GM21825 (cell line): ENCODE measurements around the gene MIER2.

Experiments
- ATAC-seq: cut with Tn5 transposase; IDR thresholded peaks from one replicate; pipeline ENCODE4 v1.9.1; 2021; ENCODE audit warnings: mild to moderate bottlenecking, moderate library complexity; ENCODE audit not compliant: unreplicated experiment

The MIER2 gene

DNA sequence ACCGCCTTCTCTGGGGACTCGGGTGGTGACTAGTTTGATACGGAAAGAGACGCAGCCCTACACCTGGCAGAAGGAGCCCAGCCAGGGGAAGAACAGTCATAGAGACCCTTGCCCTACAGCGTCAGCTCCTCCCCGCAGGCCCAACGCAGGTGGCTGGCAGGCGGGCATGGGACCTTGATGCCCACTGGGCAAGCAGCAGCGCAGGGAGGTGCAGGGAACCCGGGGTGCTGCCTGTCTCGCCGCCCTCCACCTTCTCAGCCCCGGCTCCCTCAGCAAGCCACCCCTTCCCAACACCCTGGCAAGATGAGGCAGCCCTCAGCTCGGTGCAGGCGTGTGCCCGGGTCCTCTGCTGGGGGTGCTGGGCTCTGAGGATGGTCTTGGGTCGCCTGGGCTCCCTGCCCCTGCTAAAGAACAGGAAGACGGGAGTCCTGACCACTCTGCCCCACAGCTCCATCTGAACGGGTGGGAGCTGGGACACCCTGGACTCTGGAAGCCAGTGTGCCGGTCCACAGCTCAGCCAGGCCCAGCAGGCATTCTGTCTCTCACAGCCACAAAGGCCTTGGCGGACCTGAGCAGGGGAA lies 9.0 kb downstream of the MIER2 start:
- no peak for ATAC-seq

DNA sequence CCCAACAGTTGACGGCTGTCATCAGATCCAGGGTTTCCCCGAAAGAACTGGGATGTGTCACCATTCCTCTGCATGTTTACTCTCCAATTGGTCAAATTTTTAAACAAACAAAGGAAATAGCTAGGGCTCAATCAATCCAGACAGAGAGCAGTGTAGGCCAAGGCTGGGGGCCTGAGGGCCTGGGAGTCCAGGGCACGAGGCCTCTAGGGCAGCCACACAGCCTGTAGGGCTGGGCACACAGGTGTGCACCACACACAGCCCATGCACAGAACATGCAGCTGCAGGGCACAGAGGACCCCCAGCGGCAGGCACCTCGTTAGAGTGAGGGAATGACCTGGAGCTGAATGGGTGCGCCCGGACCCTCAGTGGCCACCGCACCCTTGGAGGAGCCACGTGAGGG lies 9.5 kb downstream of the MIER2 start:
- no peak for ATAC-seq

DNA sequence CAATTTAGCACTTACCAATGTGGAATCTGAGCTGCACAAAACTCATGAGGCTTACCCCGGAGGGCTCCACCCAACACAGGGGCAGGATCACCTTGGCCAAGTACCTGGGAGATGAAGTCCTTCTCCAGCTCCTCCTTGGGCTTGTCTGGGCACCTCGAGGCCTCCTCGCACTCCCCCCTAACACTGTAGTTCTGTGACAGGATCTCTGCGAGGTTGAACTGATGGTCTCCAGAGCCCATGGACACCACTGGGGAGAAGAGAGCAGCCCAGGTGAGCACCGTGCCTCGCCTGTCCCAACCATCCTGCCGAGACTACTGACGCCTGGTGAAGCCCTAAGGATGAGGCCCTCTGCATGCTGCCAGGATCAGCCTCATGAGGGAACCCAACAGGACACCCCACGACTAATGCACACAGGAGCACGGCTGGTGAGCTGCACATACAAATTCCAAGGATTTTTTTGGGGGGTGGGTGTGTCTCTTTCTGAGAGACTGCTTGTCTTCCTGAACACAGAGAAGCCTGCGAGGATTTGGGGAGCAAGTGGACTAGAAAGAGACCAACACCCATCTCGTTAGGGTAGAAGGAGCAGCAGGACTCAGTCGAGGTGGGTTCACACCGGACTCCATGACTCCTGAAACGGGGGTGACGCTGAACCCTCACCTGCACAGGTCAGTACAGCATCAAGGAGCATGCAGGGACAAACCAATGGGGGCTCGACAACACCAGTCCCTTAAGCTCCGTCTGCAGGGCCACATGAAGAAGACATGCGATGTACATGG lies 10.1 kb downstream of the MIER2 start:
- ATAC-seq, result no peak

DNA sequence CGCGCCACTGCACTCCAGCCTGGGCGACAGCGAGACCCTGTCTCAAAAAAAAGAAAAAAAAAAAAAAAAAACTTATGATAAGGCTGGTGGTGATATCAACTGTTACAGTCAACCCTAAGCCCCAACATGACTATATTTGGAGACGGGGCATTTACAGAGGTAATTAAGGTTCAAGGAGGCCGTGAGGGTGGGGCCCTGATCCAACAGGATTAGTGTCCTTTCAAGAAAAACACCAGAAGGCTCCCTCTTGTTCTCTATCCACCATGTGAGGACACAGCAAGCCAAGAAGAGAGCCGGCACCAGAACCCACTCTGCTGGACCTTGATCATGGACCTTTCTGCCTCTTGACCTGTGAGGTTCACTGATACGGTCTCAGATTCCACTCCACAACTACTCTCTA lies 14.1 kb downstream of the MIER2 start:
- no peak for ATAC-seq

DNA sequence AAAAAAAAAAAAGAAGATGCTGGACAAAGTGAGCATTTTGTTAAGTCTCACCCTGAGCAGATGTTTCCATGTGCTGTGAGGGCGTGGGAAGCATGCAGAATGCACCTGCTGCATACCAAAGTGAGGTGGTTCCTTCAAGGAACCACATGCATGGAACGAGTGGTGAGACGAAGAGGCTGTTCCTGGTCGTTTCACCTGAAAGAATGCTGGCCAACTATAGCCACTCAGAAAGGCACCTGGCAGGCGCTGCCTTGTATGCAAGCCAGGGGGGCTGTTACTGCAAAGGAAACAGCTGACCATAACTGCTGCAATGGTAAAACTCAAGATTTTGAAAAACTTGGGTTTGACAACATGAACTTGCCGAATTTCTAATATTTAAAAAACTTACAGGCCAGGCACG lies 14.7 kb downstream of the MIER2 start:
- no peak for ATAC-seq

DNA sequence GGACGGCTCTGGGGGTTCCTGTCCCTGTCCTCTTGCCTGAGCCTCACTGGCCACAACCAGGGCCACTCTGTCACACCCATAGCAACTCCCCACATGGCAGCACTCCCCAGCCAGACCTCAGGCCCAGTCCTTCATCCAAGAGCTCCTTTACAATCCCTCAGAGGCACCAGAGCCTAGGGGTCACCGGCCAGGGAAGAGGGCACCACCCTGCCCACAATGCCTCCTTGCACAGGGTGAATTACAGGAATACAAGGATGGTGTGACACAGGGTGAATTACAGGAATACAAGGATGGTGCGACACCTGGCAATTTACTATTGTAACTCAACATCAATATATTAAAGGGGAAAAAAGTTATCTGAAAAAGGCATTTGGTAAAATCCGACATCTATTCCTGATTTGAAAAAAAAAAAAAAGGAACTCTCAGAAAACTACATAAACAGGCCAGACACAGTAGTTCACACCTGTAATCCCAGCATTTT lies 16.5 kb downstream of the MIER2 start:
- no peak for ATAC-seq

DNA sequence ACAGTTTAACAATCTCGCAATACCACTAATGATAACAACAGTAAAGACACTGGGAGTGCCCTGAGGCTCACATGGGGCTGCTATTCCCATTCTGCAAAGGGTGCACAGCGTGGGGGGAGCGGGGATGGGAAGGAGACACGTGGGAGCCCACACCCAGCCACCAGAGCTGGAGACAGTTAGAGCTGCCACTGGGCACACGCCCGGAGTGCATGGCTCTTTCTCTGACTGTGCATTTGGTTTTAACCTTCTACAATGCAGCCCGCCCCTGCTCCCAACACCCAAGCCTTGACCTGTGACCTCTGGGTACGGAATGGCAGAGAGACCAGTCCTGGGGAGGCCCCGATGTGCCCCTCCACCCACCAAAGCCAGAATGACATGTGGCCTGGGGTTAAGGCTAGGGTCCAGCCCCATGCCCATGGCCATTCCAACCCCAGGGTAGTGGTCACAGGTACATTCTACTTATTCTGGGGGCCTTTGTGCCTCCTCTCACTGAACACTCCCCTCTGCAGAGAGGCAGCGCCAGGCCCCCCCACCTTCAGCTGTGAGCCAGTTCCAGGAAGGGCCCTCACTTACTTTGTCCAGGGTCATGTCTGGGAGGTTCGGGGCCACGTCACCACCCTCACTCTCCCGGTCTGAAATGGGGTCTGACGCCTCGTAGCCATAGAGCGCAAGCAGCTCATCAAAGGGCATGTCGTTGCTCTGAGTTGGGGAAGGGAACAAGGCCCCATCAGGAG lies 17.1 kb downstream of the MIER2 start:
- no peak for ATAC-seq

DNA sequence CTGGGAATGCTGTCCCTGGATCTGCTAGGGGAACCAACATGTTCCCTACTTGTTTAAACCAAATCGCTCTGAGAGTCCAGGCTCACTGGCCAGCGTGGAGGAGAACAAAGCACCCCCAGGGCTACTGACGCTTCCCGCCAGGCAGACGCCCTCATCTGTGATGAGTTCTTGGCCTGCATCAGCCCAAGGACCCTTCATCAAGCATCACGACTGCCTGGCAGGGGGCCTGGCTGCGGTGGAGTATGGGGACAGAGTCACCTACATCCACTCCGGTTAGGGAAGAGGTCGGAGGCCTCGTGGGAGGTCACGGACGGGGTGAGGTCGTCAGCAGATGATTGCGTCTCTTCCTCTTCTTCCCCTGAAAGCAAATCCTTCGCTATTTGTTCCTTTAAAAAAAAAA lies 17.7 kb downstream of the MIER2 start:
- ATAC-seq, result no peak

DNA sequence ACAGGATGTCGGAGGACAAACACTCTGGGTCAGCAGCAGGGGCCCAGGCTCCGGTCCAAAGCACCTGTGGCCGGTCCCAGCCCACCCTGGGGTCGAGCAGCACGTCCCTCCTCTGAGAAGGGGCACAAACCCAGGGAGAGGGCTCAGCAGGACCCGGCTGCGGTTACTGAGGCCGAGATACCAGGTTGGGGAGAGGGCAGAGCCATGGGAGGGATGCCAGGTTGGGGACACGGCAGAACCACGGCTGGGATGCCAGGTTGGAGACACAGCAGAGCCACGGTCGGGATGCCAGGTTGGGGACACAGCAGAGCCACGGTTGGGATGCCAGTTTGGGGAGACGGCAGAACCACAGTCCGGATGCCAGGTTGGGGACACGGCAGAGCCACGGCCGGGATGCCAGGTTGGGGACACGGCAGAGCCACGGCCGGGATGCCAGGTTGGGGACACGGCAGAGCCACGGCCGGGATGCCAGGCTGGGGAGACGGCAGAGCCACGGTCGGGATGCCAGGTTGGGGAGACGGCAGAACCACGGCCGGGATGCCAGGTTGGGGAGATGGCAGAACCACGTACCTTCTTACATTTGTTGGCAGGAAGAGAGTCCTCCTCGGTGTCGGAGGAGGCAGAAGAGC lies 18.5 kb downstream of the MIER2 start:
- ATAC-seq, result no peak

DNA sequence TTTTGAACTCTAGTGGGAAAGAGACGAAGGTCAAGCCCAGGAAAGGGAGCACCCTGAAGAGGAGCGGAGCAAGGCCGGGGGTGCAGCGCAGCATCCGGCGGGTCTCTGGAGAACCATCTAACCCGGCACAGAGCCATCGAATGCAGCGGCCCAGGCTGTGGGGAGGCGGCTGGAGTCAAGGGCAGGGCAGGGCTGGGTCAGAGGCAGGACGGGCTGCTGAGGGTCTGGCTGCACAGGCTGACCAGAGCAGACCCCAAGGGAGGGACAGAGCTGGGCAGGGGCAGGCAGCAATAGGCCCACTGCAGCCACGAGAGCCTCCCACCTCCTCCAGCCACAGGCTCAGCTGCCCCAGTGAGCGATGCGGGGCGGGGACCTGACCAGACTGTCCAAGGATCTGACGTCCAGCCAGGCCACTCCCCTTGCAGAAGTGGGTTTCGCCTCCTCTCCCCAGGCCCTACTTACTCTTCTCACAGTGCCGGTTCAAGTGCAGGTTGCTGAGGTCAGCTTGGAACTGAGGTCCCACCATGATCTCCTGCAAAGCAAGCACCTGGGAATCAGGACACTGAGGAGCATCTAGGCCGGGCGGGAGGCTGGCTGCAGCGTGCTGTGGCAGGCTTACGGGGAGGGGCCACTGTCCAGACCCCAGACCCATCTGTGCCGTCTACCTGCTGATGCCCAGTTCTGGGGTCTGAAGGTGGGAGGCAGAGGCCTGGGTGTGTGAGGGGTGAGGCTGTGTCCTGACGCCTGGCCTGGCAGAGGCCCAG lies 19.2 kb downstream of the MIER2 start:
- no peak for ATAC-seq

DNA sequence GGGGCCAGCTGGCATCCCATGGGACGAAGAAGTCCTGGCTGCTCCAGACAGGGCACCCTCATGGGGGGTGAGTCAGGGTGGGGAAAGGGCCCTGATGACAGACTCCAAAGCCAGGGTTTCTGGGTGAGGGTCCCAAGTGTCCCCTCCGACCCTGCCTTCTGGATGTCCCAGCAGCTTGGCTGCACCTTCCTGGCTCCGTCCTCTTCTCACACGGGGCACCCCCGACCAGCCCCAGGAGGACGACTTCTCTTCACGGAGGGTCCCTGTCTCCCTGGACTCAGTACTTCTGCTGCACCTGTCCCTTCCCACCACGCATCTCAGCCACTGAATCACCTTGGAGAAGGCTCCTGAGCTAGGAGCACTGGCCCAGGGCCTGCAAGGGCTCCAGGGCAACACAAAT lies 19.9 kb downstream of the MIER2 start:
- ATAC-seq, result no peak

DNA sequence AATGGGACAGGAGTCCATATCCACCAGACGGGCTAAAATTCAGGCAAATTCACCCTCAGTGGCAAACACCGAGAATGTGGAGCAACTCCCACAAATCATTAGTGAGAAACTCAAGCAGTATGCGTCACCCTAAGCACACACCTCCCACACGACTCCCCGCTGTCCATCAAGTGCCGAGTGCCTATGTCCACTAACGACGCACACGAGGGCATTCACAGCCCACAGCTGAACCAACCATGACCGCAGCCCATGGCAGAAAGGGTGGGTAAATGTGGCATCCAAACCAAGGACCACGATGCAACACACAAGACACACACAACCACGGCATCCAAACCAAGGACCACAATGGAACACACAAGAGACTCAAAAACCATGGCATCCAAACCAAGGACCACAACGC lies 22.0 kb downstream of the MIER2 start:
- no peak for ATAC-seq

DNA sequence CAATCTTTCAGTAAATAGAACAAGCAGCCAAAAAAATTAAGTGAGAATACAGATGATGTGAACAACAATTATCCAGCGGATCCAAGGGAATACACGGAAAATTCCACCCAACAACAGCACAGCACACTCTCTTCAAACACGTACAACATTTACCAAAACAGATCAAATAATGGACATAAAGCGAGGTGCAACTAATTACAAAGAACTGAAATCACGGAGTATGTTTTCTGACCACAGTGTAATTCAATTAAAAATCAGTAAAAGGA lies 26.2 kb downstream of the MIER2 start:
- ATAC-seq, result no peak

DNA sequence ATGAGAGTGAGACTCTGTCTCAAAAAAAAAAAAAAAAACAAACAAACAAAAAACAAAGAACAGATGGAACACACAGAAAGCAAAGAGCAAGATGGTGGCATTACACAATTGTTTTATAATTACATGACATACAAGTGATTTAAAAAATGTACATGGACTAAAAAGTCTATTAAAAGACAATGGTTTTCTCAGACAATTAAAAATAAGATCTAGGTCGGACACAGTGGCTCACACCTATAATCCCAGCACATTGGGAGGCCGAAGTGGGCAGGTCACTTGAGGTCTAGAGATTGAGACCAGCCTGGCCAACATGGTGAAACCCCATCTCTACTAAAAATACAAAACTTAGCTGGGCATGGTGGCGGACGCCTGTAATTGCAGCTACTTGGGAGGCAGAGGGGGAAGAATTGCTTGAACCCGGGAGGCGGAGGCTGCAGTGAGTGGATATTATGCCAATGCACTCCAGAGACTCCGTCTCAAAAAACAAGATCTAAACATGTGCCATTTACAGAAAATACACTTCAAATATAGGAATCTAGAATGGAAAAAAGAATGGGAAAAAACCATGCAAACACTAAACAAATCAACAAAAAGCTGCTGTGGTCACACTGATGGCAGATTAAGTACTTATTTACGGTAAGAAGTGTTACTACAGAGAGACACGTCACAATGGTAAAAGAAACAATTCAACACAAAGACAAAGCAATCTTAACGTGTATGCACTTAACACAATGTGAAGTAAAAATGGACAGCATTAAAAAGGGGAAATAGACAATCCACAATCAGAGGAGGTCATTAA lies 26.7 kb downstream of the MIER2 start:
- no peak for ATAC-seq

DNA sequence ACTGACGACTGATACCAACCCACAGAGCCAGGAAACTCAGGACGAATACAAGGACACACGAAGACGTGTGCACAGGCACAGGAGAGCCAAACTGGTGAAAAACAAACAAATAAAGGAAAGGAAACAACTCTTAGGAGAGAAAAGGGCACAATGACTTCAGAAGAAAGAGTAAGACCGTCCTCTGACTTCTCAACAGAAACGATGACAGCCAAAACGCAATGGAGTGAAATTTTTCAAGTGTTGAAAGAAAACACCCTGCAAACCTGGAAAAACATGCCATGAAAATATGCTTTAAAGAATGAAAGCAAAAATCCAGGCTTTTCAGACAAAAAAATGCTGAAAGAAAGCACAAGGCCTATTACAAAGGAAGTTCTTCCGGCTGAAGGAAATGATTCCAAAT lies 28.8 kb downstream of the MIER2 start:
- ATAC-seq, result no peak

DNA sequence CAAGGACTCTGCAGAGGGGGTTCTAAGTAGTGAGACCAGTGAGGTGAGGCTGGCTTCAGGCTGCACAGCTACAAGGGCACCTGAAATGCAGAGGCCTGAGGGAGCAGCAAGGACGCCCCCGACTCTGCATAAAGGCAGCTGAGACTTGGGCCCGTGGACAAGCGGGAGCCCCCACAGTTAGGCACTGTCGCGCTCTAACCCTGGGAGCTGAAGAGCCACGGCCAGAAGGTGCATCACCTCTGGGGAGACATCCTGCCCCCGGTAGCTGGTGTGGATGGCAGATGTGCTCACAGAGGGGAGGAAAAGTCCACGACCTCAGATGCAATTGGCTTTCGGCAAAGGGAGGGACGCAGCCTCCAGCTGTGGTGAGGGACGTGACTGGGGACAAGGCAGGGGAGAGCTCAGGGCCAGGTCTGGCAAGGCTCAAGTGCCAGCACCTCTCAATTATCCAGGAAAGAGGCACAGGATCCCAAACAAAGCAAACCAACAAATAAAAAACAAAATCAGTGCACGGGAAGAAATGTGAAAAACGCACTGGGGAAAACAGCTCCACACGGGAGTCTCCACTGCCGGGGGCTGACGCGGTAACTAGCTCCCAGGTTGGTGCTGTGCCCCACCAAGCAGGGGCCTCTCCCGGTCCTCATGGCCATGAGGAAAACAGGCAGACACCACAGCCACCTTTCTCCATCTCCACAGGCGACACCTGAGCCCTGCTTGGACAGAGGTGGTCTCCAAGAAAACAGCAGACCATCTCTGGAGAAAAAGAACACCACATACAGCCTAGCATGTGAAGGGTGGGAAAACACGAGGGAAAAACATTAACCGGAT lies 30.4 kb downstream of the MIER2 start:
- no peak for ATAC-seq

DNA sequence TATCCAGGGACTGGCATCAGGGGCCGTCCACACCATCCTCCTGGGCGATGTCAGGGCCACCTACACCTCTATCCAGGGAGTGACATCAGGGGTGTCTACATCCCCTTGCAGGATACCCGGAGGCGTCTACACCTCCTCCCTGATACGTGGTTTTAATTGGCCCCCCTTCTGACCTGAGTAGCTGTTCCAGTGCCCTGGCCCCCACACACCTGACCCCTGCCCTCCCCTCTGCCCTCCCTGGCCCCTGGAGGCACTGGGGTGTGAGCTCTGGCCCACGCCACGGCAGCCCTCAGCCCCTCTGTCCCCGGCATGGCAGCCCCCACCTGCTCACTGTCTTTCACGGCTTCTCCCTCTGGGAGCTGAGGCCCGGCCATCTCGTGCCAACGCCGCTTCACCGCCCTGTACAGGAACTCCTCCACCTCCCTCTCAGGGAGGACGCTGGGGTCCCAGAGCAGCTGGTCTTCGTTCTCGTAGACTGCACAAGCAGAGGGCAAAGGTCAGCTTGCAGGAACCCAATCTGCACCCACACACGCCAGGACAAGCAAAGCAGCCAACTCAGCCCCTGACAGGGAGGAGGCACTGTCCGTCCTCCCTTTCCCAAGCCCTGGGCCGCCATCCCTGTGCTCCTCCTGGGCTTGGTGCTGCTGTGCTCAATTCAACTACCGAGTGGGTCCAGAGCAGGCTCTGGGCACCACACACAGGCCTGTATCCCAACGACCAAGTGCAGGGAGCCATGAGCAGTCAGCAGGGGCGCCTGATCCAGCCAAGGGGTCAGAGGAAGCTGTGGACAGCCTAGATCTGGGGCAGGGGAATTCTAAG lies 31.2 kb downstream of the MIER2 start:
- no peak for ATAC-seq

DNA sequence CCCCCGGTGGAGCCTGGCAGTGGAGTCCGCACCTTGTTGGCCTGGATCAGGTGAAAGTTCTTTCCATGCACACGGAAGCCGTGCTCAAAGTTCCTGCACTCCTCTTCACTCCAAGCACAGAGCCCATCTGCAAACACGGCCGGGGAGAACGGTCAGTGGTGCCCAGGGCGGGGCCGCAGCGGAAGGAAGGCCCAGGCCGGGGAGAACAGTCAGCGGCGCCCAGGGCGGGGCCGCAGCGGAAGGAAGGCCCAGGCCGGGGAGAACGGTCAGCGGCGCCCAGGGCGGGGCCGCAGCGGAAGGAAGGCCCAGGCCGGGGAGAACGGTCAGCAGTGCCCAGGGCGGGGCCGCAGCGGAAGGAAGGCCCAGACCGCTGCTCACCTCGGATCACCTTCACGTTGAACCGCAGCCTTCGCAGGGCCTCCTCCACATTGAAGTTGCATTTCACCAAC lies 32.8 kb downstream of the MIER2 start:
- ATAC-seq, result no peak
